22Rv1 (cell line): ENCODE results near the gene ITCH.

Experiments used
- H3K27ac ChIP-seq: fragments of 450-650 bp; 2 replicates; pipeline ENCODE4 v1.5.1; 2017
- CTCF ChIP-seq: fragments of 450-650 bp; IDR thresholded peaks from 2 replicates; pipeline ENCODE4 v1.5.1; 2017; ENCODE audit warnings: mild to moderate bottlenecking
- ZFX ChIP-seq: fragments of 450-650 bp; IDR thresholded peaks from 2 replicates; pipeline ENCODE4 v1.6.1; 2017; ENCODE audit warnings: antibody characterized with exemption, borderline replicate concordance

The ITCH gene

DNA sequence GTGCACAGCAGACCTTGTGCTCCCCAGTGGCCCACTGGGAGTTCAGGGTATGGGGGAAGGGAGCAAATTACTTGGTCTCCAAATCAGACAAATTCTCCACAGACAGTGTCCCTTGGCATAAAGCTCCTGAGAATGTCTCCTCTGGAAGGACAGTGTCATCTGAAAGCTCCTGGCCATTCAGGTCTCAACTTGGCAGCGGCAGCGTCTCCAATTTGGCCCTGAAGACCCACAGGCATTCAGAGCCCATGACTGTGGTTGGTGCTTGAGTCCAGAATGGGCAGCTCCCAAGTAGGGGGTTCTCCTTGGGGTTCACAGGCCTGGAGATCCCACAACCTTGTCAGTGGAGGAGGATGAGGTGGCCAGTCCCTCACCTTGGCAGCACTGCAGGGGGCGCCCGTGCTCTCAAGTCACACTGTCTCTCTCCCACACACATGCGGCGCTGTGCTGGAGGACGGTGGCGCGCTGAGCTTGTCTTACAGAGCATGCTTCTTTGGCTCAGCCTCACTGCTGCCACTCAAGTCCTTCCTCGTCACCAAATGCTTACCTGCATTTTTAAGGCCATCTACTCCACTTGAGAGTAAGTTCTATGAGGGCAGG lies 173.8 kb downstream of the ITCH start:
- no peak overlapping the region for H3K27ac ChIP-seq
- peak; percentile 62 for TF ChIP-seq CTCF
- TF ChIP-seq ZFX = no peak

- H3K27ac ChIP-seq = no peak overlapping the region
- TF ChIP-seq CTCF = no peak
- TF ChIP-seq ZFX = no peak
These were observed 174.6 kb downstream of the ITCH start for GRCh38 chr20:34537651-34538050.

GRCh38 chr20:34538671-34539123 lies 175.6 kb downstream of the ITCH start:
- TF ChIP-seq ZFX = no peak
- TF ChIP-seq CTCF = peak; percentile 94
- H3K27ac ChIP-seq = no peak overlapping the region

DNA sequence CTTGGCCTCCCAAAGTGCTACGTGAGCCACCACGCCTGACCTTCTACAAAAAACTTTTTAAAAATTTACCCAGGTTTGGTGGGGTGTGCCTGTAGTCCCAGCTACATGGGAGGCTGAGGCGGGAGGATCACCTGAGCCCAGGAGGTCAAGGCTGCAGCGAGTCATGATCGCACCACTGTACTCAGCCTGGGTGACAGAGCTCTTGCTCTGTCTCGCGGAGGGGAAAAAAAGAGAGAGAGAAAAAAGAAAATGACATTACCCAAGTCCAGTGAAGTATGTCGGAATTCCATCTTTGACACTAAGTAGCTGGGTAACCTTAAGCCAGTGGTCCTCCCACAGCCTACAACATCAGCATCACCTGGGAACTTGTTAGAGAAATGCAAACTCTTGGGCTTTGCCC lies 176.7 kb downstream of the ITCH start:
- H3K27ac ChIP-seq = no peak overlapping the region
- TF ChIP-seq CTCF (no peak), ZFX (no peak)

DNA sequence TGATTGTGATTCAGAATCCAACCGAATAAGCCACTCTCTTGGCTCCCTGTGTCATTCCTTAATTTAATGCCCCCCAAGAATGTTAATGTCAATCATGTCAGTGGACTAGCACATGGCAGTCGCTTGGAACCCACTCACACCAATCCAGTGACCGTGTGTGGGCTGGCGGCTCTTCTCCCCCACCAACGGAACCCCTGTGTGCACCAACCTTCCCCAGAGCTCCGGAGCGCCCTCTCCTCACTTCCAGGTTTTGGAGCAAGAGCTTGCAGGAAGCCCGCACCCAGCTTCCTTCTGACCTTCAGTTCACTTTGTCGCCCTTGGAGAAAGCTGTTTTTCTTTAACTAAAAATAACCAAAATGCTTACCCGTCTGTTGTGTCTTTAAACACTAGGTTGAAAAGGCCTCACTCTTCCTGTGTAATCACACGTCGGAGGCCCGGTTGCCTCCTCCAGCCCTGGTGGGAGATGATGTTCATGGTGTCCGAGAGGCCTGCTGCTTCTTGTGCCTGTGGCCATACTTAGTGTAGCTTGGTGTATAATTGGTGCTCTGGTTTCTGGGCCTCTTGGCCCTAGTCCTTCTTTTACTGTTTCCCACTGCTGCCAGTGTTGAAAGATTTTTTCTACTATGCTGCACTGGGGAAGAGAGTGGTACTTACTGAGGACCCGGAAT lies 177.7 kb downstream of the ITCH start:
- no peak for TF ChIP-seq CTCF
- TF ChIP-seq ZFX = no peak
- no peak overlapping the region for H3K27ac ChIP-seq

DNA sequence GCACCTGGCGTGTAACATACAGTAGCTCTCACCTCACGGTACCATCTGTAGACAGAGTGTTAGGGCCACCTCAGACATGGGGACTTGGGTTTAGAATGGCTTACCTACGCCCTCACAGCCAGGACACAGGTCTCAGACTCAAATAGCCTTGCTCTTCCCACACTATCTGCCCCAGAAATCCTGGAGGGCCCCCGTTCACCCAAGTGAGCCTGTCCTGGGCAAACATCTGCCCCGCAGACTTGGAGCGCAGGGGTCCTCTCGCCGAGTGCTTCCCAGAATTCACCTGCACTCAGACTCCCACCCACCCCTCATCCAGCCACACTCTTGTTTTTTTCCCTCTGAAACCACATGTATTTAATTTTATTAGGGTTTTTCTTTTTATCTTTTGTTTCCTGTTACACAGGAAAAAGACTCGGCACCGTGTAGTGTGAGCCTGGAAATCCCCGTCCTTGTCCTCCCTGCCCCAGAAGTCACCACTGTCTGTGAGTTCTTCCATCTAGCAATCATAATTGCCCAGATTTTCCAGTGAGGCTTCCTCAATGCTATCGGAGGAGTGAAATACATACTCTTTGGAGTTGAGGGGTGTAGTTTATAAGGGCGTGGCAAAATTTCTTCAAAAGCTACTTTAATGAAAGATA lies 178.3 kb downstream of the ITCH start:
- TF ChIP-seq ZFX = no peak
- no peak for TF ChIP-seq CTCF
- H3K27ac ChIP-seq = no peak overlapping the region

DNA sequence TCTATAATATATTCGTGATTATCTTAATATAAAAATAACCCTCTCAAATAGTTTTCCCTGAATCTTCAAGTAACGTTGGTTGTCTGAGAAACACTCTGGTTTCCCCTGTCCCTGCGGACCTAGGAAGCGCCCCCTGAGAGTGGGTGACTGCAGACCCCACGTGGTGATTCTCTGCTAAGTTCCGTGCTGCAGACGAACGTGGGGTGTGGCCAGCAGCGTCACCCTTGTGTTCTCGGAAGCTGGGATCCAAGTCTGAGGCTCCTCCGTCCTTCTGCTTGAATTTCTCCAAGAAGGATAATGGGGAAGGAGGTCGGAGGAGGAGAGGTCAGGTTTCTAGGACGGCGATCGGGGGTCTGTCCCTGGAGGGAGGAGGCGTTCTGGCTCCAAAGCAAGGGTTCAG lies 178.8 kb downstream of the ITCH start:
- TF ChIP-seq ZFX (no peak), CTCF (no peak)
- H3K27ac ChIP-seq = no peak overlapping the region
